ENCODE results near the gene SGK1.

- no peak for TF ChIP-seq CTCF (IDR thresholded peaks at IDR 0.05)
- TF ChIP-seq POLR2A (IDR thresholded peaks at IDR 0.05) = no peak
- TF ChIP-seq POLR2AphosphoS5 (IDR thresholded peaks at IDR 0.05) = no peak
Measured at GRCh38 chr6:134176264-134176975, 141.5 kb downstream of the SGK1 start.

All from breast epithelium (tissue), 3 donors.